COR-L47 (cell line): ENCODE data around the gene ZNF783.
A peak's percentile ranks its signal among the peaks of the same experiment; 100 is the strongest.
"Not testable (repeated sequence)": the region's sequence is repeated elsewhere in the genome, so short reads cannot be mapped to it uniquely, and the experiment has no call there.

Source experiments
- DNase-seq: peaks from one replicate; lab custom pipeline; 2025; lab: John Stamatoyannopoulos, UW

The ZNF783 gene

DNA sequence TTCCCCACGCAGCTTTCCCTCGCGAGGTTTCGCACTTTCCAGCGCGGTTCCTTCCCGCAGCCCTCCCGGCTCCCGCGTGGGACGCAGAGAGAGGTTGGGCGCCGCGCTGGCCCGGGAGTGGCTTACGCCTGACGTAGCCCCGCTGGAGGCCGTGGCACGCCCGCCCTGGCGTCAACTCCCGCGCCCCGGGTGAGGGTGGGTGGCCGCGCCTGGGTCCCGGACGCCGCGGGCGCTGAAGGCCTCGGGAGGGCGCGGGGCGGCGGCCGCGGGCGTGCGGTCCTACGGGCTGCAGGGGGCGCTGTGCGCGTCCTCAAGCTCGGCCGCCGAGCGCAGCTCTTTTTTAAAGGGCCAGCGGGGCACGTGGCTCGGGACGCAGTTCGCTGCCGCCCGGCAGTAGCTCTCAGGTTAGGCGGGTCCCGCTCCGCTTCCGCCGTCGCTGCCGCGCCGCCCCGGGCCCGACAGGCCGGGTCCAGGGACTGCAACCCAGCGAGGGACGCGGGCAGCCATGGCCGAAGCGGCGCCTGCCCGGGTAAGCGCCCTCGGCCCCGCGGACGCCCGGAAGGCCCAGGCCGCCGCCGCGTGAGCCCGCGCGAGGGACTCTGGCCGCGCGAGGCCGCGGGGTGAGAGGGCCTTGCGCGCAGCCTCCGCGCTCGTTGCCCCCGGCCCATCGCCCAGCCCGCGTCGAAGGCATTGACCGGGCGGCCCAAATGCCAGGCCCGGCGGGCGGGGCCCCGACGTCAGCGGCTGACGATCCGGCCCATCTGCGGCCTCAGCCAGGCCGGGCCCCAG lies at the start of gene ZNF783:
ZNF783 (plus strand) TSS at position 368 of the 789 bp plus-strand sequence; CDS start at position 506, 138 bp downstream.
- DNase-seq = peak; percentile 74

DNA sequence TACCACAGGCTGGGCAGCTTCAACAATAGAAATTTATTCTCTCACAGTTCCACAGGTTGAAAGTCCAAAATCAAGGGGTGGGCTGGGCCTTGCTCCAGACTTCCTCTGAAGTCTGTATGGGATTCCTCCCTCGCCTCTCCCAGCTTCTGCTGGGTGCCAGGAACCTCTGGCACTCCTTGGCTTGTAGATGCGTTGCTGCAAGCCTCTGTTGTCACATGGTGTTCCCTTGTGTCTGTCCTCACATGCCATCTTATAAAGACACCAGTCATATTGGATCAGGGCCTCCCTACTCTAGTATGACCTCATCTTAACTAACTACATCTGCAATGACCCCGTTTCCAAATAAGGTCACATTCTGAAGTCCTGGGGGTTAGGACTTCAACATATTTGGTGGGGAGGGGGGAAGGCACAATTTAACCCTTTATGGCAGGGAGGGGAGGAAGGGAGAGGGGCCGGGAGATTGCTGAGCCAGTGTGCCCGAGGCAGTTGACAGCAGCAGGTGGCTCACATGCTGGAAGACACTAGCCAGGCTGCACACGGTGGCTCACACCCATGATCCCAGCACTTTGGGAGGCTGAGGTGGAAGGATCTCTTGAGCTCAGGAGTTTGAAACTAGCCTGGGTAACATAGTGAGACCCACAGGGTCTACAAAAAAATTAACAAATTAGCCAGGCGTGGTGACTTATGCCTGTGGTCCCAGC lies 47.8 kb upstream of the ZNF783 start:
- DNase-seq = no peak

DNA sequence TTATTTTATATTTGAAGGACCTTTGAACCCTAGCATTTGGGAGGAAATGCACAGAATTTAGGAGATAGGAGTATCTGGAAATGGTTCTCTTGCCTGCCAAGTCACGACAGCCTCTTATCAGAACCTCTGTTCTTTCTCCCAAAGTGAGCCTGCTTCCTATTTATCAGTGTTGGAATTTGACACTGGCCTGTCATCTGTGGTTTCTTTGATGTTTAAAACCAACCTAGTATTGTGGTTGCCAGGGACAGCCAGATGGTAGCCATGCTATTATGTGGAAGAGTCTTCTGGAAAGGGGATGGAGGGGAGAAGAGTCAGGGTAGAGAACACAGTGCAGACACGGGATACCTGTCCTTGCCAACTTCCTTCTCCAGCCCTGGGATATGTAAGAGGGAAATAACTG lies 45.6 kb upstream of the ZNF783 start:
- no peak for DNase-seq

DNA sequence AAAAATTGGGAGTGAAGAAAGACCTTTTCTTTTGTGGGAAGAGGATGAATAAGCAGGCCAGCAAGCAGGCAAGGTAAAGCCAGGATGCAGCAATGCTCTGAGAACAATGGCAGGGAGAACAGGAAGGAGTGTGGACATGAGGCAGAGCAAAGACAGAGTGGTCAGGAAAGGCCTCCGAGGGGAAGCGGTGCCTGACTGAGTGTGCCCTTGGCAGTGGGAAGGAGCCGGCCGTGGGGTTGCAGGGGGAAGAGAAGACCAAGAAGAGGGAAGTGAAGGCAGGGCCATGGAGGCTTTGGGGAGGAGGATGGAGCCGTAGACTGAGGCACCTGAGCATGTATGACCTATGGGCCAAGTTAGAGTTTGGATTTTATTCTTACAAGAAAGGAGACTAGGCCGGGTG lies 44.4 kb upstream of the ZNF783 start:
- no peak for DNase-seq

DNA sequence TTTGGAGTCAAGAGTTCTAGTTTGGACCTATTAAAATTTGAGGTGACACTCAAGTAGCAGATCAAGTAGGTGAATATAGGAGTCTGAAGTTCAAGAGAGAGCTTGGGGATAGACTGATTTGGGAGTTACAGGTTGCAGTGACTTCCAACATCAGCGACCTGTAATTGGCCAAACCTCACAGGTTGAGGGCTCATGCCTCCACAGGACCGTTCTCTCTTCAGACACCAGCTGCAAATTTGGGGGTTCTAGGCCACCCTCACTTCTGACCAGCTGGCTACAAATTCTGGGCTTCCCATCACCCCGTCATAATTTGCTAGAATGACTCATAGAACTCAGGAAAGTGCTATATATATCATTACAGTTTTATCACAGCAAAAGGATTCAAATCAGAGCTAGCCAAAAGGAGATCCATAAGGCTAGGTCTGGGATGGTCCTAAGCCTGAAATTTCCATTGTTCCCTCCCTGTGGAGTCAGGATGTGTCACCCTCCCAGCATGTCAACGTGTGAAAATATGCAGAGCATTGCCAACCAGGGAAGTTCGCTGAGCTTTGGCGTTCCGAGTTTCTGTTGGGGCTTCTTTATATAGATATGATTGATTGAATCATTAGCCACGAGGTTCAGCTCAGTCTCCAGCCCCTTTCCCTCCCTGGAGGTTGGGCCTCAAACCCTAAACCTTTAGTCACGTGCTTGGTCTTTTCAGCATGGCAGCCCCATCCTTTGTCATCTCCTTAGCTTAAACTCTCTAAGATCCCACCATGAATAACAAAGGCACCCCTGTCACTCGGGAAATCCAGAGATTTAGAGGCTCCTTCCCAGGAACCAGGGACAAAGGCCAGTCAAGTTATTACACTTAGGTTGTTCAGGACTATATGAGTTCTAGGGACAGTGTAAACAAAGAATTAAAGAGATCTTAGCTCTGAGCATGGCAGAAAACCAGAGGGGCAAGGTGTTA lies 43.3 kb upstream of the ZNF783 start:
- no peak for DNase-seq

DNA sequence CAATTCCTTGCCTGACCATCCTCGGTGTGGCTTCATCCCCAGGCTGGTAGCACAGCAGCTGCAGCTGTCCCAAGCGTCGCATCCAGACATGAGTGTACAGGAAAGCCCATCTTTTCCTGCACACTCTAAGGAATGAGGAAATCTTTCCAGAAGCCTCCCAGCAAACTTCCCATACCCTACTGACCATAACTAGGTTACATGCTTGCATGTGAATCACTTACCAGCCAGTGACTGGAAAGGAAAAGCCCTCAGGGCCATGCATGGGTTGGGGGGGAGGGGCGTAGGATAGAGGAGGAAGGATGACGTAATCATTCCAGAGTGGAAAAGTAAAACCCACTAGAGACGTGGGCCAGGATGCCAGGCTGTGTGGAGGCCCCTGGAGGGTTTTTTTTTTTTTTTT lies 41.5 kb upstream of the ZNF783 start:
- DNase-seq = no peak

DNA sequence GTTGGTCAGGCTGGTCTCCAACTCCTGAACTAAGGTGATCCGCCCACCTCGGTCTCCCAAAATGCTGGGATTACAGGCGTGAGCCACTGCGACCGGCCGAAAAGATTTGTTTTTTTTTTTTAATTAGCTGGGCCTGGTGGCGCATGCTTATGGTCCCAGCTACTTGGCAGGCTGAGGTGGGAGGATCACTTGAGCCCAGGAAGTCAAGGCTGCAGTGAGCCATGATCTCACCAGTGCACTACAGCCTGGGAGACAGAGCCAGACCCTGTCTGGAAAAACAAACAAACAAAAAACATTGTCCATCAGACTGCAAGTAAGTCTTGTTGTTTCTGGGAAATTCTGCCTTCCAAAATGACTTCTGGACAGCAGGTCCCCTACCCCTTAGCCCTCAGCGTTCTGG lies 38.8 kb upstream of the ZNF783 start:
- no peak for DNase-seq

DNA sequence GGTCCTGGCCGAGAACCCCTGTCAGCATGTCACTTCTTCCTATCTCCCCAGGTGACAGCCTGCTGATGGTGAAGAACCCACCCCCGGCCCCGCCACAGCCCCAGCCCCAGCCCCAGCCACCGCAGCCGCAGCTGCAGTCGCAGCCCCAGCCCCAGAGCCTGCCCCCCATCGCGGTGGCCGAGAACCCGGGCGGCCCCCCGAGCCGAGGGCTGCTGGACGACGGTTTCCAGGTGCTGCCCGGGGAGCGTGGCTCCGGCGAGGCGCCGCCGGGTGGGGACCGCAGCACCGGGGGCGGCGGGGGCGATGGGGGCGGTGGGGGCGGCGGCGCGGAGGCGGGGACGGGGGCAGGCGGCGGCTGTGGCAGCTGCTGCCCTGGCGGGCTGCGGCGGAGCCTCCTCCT lies 38.2 kb upstream of the ZNF783 start:
- DNase-seq = no peak

DNA sequence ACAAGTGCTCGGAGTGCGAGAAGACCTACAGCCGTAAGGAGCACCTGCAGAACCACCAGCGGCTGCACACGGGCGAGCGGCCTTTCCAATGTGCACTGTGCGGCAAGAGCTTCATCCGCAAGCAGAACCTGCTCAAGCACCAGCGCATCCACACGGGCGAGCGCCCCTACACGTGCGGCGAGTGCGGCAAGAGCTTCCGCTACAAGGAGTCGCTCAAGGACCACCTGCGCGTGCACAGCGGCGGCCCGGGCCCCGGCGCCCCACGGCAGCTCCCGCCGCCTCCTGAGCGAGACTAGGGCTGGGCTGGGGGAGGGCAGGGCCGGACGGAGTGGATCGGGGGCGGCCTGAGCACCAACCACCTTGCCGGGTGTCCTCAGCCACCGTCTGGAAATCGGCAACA lies 37.6 kb upstream of the ZNF783 start:
- DNase-seq = no peak

DNA sequence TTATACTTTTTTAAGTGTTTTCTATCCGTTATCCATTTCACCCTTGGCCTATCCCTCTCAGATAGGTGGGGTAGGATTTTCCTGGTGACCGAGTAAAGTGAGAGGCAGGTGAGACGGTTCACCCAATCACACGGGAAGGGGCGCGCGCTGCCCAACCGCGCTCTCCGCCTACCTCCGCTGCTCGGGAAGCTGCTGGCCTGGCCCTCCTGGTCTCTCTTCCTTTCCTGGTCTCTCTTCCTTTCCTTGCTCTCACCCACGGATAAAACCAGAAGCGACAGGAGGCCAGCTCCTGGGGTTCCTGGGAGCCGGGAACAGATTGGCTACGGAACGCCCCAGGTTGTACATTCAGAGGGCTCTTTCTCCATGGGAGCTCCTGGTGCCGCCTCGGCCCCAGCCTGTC lies 36.9 kb upstream of the ZNF783 start:
- DNase-seq = no peak

DNA sequence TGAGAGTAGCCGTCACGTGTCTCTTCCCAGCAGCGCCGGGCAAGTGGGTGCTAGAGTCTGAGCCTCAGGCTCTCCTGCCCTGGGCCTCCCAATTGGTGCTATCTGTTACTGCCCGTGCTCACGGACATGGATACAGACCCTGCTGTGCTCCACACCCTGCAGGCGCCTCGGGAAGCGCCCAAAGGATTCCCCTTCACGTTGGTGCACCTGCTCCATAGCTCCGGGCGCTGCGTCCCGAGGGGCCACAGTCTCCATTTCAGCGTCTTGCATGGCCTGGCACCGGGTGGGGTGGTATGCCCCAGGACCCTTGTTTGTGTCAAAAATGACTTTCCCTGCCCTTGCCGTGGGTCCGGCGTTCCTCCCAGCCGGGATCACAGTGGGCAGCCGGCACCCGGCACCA lies 36.3 kb upstream of the ZNF783 start:
- no peak for DNase-seq

DNA sequence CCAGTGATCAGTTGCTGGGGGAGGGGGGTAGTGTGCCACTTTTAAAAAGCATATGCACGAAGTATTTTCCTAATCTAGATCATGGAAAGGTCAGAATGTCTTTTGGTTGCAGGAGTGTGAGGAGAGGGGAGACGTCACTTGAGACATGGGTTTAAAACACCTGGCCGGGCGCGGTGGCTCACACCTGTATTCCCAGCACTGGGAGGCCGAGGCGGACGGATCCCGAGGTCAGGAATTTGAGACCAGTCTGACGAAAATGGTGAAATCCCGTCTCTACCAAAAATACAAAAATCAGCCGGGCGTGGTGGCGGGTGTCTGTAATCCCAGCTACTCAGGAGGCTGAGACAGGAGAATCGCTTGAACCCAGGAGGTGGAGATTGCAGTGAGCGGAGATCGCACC lies 35.6 kb upstream of the ZNF783 start:
- not testable (repeated sequence) for DNase-seq

DNA sequence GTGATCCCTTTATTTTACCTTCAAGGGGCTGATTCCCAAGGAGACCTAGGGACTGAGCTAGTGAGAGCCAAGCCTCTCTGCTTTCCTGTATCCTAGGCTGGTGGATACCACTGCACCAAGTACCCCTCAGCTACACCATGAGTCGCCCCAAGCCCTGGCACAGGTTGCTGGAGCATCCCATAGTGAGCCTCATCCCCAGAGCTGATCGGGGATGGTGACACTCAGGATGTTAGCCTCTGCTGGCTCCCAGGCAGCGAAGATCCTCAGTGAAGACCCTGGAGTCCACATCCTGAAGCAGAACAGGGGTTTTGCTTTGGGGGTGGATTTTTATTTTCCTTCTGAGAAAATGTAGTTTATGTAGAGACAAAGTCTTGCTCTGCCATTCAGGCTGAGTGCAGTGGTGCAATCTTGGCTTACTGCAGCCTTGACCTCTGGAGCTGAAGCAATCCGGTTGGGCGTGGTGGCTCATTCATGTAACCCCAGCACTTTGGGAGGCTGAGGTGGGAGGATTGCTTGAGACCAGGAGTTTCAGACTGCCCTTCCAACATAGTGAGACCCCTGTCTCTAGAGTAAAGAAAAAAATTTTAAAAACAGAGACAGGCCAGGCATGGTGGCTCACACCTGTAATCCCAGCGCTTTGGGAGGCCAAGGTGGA lies 35.0 kb upstream of the ZNF783 start:
- DNase-seq = no peak

DNA sequence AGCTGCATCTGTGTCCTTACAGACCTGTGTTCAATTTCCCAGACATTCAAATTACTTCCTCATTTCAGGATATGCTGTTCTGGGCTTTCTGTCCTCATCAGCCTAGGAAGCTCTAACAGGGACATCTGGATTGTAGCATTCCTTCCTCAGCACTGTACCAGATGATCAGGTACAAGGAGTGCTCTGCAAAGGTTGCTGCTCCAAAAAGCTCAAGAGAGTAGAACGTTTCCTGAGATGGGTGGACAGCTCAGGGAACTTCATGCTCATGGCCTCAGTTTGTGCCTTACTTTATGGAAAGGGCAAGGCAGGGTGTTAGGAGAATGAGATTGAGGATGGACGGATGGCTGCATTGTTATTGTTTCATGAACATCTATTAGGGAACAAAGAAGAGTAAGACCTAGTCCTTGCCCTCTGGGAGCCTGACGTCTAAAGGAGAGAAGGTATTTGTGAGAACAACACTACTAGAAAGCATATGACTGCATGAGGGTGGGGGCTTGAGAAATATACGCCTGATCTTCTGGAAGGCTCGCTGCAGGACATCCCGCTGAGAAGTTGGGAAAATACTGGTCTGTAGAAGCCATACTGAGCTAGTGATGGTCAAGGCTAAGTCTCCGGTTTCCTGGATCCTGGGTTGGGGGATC lies 33.0 kb upstream of the ZNF783 start:
- no peak for DNase-seq

DNA sequence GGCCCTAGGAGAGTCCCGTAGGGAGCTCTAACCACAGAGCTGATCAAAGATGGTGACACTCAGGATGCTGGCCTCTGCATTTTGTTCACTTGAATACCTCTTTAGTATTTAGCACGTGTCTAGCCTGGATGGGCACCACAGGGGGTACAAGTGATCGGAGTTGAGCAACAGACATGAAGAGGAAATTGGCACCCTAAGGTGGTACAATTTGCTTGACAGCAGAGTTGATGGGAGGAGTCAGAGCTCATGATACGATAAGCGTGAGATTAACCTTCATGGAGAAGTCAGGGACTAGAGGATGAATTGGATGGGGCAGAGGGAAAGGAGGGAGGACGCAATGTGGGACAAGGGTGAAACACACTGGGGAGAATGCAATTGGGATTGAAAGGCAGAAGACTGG lies 32.5 kb upstream of the ZNF783 start:
- DNase-seq = peak; percentile 8

DNA sequence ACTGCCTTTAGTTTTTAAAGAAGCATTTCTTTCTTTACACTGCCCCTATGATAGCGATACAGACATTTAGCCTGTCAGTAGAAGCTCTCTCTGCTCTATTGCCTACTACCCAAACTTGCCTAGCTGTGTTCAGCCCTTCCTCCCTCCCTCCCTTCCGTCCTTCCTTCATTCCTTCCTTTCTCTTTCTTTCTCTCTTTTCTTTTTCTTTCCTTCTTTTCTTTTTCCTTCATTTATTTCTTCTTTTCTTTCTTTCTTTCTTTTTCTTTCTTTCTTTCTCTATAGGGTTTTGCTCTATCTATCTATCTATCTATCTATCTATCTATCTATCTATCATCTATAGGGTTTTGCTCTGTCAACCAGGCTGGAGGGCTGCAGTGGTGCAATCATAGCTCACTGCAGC lies 29.6 kb upstream of the ZNF783 start:
- no peak for DNase-seq

DNA sequence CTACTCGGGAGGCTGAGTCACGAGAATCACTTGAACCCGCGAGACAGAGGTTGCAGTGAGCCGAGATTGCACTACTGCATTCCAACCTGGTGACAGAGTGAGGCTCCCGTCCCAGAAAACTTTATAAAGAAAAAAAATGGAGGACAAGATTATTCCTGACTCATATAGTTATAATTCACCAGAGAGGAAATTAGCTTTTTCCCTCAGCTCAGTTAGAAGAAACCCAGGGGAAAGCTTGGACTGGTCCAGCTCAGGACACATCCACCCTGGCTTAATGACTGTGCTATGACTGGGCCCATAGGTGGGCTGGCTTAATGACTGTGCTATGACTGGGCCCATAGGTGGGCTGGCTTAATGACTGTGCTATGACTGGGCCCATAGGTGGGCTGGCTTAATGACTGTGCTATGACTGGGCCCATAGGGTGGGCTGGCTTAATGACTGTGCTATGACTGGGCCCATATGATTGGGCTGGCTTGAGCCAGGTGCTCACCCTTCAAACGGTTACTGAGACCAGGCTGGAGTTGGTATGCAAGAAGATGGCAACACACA lies 28.3 kb upstream of the ZNF783 start:
- not testable (repeated sequence) for DNase-seq

DNA sequence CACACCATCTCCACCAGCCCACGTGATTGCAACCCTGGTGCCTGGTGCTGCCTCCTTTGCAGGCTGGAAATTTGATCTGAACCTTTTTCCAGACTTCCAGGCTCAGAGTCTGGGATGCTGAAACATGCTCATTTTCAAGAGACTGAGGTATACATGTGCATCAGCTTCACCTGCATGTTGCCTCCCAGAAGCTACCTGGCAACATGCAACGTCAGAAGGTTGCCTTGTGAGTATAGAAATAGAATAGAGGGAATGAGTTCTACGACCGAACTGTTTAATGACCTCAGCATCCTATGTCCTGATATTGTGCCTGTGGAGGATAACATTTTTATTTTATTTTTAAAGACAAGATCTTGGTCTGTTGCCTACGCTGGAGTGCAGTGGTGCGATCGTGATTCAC lies 24.5 kb upstream of the ZNF783 start:
- DNase-seq = no peak

DNA sequence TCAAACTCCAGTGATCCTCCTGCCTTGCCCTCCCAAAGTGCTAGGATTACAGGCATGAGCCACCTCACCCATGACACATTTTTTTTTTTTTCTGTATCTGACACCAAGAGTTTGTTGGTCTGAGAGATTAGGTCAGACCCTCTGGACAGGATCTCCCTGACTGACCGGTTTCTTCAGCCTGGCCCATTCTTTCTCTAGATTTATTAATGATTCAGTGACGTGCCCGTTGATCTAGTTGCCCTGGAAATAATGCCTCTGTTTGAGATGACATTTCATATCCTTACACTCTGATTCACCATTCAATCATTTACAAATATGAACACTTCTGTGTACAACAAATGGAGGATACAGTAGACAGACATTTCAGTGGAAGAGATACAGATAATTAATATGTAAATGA lies 23.9 kb upstream of the ZNF783 start:
- DNase-seq = no peak

DNA sequence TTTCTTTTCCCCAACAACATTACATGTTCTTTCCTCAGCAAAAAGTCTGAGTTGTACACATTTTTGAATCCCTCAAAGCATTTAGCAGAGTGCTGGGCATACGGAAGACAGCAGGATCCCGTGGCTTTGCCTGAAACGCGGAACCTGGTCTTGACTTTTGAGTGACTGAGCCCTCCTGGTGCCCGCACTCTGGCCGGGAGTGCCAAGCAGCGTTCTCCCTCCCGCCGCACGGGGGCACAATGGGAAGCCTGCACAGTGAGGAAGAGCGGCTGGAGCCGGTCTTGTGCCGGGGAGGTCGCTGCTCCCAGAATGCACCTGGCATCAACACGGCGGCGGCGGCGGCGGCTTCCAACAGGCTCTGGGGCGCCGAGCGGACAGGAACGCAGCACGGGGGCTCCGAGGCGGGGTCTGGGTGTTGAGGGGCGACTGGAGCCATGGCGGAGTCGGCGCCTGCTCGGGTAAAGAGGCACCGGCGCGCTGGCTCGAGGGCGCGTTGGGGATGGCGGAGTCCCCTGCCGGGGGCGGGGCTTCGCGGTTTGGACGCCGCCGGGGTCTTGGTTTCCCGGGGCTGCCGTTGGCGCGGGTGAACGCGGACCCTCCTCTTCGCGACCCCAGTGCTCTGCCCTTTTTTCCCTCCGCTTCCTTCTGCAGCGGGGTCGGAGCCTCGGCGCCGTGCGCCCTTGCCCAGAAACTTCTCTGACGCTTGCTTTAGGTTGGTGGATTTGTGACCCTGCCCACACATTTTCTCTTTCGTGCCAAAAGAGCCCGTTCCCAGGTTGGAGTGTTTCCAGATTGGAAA lies 22.5 kb upstream of the ZNF783 start, which contains the start of gene ZNF212:
ZNF212 (plus strand) TSS at position 307 of the 799 bp plus-strand sequence; CDS start at position 435, 128 bp downstream.
- DNase-seq = peak; percentile 73
